GM18867 (cell line): ENCODE measurements around the gene RPL22.
"Not testable (repeated sequence)": the region's sequence is repeated elsewhere in the genome, so short reads cannot be mapped to it uniquely, and the experiment has no call there.

ENCODE experiments used
- ATAC-seq: cut with Tn5 transposase; IDR thresholded peaks from one replicate; pipeline ENCODE4 v1.9.1; 2021; ENCODE audit warnings: mild to moderate bottlenecking, moderate library complexity; ENCODE audit not compliant: unreplicated experiment

The RPL22 gene

DNA sequence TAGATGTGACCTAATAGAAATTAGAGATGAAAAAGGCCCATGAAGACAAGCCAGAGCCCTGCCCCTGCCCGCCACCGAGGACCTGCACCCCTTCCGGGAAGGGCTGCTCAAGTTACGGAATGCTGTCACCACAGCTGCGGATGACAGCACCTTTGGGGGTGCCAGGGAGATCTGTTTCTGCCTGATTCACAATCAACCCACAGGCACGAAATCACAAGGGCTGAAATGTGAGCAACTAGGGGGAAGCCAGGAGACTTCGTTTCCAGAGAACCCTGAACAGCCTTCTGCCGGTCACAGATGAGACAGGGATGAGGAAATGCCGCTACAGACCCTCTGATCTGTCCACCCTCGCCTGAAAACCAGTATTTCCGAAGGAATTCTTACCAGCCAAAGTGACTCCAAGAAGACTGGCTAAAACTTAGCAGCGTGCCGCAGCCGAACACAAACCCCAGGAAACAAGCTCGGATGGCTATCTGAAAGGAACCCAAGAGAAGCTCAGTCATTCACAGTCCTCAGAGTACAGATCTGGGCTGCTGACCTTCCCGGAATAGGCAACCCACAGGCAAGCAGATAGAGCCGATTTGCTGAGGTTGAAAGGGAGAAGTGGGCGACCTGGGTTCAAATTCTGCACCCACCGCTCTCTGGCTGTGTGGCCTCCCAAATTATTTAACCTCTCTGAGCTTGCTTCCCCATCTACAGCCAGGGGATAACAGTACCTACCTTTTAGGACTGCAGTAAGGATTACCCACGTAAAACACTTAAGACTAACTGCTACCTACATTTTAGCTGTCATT is 35.3 kb upstream of the RPL22 start:
- no peak for ATAC-seq

DNA sequence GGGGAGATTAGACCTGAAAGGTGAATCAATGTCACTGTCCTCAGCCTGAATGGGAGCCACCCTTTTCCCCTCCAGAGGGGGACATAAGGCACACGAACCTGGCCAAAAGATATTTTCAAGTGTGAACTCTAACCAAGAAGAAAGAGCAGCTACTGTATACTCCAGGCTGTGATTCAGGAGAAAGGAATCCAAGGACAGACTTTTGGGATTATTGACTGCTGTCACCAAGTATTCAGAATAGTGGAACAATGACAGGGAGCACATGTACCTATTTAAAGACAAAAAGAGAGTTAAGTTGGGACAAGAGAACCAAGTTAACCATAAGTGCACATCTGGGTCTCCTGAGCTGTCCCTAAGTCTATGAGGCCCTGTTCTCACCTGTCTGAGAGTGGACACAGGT is 34.0 kb upstream of the RPL22 start:
- ATAC-seq: no peak

DNA sequence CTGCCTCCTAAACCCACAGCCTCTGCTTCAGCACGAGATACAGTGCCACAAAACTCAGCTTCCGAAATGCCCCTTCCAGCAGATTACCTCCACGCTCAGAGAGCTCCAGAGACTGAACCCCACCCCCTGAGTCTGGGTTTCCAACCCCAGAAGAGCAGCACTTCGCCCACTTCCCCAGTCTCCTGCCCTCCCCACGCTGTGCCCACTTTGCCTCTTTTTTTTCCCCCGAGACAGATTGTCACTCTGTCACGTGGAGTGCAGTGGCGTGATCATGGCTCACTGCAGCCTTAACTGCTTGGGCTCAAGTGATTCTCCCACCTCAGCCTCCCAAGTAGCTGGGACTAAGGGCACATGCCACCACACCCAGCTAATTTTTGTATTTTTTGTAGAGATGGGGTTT is 26.3 kb upstream of the RPL22 start:
- ATAC-seq: no peak

DNA sequence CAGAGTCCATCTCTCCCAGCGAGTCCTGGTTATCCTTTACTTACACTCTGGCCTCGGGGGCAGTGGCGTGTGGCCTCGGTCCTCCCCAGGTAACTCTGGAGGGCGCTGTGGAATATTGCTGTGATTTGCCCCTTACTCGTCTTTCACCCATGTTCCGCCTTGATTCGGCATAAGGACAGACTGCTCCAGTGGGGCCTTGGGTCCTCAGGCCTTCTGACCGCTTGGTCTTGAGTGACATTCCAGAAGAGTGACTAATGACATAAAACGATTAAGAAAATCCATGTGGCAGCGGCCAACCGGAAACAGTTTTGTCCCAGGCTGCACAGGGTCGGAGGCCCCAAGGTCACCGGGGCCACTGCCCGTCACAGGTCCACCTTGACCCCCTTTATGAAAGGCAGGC is 25.3 kb upstream of the RPL22 start:
- no peak for ATAC-seq

DNA sequence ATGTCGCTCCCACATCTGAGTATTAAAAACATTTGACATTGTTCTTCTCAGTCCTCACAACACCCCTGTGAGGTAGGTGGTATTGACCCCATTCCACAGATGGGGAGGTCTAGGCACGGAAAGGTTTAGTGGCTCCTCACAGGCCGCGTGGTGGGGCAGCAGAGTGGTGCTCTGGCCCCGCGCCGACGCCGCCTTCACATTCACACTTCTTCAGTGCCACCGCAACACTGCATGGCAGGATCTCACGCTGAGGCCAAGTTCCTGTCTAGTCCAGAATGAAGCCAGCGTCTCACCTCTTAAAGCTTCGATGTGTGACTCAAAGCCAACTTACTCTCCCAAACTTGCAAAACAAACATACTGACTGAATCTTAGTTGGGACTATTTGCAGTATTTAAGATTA is 24.2 kb upstream of the RPL22 start:
- ATAC-seq: no peak

DNA sequence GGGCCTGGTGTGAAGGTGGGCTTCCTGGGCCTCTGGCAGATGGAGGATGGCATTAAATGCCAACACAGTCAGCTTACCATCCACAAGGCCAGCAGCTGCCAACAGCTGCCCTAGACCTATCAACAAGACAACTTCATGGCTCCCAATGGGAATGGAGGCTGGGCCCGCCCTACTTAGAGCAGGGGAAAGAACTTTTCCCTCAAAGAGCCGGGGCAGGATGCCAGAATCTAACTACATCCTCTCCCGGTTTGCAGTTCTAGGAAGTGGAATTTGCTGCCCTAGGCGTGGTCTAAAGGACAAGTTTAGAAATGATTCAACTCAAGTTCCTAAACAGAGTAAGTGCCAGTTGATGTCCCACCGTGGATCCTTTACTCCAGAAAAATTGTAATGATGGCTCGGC is 23.2 kb upstream of the RPL22 start:
- no peak for ATAC-seq

DNA sequence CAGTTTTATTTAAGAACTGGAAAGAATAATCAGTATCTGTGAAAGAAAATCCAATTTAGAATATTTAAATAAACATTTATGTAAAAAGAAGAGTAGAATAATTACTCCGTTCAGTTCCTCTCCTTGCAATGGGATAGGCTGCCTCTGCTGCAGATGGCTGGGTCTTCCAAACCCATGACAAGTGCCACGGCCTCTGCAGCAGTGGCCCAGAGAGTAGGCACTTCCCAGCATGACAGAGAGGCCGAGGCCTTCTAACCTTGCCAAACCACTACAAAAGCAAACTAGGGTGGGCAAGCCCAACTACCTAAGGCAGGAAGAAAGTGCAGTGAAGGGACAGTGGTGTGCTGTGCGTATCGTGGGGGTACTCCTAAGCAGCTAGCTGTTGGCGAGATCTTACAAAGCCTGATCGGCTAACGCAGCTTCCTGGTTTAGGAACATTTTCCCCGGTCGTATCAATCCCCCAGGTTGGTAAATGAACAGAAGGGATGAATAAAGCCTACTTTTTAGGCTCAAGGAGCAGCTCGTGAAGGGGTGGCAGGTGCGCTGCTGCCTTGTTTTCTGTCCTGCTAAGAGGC is 21.9 kb upstream of the RPL22 start:
- ATAC-seq: no peak

DNA sequence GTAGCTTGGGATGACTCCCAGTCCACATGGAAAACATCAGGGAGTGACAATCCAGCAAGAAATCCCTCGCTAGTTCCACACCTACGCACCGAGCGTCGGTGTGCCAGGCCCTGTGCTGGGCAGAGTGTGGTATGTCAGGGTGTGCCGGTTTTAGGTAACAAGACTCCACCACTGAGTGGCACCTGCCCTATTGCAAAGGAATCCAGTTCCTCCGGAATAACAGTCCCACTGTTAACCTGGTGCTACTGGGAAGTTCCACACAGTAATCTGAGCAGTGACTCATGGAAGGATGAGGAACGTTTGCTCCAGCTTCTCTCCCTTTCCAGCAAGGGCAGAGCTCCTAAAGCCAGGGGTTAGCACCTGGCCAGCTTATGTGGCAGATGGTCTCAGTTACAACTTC is 20.8 kb upstream of the RPL22 start:
- no peak for ATAC-seq

DNA sequence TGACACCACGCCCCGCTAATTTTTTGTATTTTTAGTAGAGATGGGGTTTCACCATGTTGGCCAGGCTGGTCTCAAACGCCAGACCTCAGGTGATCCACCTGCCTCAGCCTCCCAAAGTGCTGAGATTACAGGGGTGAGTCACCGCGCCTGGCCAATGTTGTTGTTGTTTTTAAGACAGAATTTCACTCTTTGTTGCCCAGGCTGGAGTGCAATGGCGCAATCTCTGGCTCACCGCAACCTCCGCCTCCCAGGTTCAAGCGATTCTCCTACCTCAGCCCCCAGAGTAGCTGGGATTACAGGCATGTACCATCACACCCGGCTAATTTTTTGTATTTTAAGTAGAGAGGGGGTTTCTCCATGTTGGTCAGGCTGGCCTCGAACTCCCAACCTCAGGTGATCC is 20.2 kb upstream of the RPL22 start:
- not testable (repeated sequence) for ATAC-seq

DNA sequence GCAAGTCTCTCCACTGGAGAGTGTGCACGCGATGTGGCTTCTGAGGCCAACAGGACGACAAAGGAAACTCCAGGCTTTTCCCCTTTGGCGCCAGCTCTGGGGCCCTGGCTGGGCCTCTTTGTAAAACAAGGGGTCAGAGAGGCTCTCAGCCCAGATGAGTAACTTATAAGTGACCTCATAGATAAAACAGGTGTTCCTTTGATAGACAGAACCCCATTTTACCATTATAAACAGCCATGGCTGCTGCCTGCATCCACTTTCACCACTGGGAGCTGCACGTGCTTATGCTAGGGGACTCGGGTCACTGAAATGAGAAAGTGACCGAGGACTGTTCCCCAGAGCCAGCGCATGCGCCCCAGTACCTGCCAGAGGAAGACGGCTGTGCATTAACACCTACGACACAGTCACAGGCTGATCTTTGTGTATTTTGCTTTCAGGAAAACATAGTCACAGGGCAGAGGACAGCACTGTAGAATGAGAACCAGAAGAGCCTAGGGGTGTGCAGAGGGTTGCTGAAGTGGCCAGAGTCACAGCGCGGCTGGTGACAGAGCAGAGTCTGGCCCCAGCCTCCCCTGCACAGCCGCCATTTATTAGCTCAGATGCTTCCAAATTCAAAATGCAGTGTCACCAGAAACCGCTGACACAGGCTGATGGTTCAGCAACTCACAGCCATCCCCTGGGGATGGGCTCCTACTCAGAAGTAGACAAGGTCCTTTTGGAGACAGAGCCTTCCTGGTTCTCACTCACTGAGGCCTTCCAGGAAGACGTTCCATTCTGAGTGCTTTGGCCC is 19.2 kb upstream of the RPL22 start:
- no peak for ATAC-seq

DNA sequence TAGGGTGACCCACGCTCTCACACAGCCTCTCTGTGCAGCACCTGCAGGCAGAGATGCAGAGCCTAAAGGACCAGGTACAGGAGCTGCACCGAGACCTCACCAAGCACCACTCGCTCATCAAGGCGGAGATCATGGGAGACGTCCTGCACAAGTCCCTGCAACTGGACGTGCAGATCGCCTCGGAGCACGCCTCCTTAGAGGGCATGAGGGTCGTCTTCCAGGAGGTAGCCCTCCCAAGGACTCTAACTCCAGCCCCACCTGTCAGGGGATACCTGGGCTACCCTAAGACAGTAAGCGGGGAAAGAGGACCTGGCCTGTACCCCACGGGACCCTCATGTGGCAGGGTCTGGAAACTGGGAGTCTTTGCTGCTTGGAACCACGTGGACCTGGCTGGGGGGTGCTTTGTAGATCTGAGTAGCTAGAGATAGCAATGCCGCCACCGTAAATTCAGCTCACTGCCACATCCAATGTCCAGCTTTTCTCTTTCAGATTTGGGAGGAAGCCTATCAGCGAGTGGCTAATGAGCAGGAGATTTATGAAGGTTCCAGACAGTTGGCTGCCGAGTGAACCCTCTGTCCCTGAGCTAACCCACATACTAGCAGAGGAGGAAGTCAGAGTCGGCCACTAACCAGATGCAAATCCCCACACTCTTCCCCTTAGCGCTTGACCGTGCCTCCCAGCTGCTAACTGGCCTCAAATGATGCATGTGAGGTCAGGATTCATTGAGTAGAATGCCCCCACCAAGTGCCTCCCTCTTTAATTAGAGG is 13.0 kb upstream of the RPL22 start:
- no peak for ATAC-seq

DNA sequence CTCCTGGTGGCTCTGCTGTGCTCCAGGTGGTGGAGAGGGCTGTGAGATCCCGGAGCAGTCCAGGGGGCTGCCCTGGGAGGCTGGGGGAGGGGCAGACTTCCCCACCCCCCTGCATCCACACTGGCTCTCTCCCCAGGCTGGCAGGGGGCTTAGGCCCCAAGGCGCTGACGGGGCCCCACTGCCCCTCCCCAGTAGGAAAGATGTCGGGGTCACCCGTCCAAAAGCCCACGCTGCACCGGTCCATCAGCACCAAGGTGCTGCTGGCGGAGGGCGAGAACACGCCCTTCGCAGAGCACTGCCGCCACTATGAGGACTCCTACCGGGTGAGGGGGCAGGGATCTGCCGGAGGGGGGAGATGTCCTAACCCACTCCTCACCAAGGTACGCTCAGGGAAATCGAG is 12.3 kb upstream of the RPL22 start:
- no peak for ATAC-seq

DNA sequence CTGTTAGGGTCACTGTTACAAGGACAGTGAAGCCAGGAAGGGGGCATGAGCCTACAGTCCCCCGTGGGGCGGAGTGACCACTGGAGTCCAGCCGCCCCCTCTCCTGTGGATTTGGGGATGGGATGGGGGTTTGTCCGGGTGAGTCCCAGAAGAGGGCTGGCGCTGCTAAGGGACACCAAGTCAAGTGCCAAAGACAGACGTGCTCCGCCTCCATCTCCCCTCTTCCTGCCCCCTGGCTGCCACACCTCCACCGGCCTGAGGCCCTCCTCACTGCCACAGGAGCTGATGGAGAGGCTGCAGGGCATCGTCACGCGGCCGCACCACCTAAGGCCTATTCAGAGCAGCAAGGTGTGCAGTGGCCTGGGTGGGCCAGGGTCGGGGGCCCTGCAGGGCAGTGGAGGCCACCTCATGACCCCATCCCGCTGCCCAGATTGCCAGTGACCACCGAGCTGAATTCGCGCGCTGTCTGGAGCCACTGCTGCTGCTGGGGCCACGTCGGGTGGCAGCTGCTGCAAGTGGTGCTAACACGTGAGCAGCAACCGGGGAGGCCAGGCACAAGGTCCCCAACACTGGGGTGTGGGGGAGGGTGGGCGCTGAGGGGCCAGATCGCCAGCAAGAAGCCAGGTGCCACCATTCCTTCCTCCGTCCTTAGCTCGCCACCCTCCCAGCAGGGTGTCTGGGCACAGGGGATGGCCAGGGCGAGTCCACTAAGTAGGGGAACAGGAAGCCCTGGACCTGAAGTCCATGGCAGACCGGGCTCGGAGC is 11.4 kb upstream of the RPL22 start:
- no peak for ATAC-seq

DNA sequence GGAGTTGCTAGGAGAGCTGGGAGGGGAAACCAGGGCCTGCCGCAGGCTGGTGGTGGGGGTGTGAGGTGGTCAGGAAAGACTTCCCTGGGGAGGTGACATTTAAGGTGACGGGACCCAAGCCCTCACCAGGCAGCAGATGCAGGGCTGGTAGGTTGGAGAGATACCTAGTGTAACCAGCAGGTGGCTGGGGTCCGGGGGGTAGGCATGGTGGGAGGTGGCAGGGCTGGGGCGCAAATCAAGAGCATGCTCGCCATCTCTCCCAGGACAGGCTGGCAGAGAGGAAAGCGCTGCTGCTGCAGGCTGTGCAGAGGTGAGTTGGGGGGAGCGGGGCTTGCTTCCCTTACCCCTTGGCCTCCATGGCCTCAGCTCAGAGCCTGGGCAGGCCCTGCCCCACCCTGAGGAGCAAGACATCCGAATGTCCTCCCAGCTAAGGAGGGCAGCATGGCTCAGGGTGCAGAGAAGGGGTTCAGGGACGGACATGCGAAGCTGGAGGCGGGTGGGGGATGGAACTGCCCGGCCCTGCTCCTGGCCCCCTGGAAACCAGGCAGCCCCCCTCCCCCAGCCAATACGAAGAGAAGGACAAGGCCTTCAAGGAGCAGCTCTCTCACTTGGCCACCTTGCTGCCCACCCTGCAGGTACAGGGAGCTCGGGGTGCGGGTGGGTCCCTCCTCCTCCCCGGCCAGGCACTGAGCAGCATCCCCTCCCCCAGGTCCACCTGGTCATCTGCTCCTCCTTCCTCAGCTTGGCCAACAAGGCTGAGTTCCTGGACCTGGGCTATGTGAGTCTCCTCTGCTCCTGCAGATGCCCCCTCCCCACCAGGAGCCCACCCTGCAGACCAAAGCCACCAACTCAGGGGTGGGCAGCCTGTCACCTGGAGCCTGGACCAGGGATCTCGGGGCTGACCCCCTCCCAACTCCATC is 10.5 kb upstream of the RPL22 start:
- no peak for ATAC-seq

DNA sequence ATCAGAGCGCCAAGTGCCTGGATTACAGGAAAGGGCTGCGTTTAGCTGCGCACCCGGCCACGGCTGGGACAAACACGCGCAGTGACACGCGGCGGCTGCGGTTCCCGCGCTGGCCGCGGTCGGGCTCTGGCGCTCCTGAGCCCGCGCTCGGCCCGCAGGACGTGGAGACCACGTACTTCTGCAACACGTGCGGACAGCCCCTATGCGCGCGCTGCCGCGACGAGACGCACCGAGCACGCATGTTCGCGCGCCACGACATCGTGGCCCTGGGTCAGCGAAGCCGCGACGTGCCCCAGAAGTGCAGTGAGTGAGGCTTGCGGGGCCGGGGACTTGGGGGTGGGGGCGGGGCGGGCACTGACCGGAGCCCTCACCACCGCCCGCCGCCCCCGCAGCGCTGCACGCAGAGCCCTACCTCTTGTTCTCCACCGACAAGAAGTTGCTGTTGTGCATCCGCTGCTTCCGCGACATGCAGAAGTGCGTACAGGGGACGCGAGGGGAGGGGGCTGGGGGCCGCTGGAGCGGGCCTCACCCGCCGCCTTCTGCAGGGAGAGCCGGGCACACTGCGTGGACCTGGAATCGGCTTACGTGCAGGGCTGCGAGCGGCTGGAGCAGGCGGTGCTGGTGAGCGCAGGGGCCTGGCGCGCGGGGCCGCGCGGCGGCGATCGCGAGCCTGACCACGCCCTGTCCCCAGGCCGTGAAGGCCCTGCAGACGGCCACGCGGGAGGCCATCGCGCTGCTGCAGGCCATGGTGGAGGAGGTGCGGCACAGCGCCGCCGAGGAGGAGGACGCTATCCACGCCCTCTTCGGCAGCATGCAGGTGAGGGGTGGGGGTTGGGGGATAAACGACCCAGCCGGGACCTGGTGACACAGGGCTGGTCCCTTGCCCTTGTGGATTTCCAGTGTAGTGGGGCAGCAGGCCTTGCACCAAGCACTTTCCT is 9.6 kb upstream of the RPL22 start:
- ATAC-seq: no peak

DNA sequence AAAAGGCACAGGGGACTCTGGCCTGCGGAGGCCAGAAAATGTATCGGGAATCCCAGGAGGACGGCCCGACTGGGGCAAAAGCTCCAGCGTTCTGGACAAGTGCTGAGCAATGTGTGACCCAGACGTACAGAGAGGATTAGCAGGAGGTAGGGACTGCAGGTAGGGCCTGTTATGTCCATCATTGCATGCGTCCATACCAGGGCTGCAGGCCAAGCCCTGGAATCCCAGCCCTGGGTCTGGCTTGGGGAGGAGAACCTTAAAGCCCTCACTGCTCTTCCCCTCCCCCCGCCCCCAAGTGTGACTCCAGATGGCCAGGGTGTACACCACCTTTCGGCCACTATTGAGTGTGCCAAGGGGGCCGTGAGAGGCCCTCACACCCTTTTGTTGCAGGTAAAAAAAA is 8.5 kb upstream of the RPL22 start:
- no peak for ATAC-seq

DNA sequence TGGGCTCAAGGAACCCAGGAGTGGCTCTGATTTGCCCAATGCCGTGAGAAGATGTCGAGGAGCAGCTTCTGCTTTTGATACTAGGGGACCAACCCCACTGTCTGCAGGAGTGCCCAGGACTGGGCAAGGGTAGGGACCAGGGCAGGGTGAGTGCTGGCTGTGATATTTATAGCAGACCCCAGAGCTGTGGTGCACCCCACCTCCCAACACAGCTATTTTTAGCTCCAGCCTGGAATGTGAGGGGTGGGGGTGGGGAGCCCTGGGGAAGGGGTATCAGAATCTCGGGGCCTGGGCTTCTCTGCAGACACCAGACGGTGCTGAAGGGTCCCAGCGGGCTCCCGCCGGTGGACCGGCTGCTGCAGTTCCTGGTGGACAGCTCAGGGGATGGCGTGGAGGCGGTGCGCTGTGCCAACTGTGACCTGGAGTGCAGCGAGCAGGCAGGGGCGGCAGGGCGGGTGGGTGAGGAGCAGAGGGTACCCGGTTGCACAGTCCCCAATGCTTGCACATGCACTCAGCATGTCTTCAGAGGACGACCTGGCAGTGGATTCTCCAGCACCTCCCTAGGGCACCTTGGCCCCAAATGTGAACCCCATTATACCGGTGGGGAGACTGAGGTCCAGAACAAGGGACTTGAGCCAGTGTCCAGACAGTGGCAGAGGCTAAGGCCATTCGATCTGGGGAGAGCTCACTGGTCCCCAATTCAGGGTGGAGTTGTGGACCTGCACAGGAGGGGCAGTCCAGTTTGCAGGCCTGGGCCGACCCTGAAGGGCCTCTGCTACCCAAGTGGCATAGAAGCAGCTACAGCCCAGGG is 7.9 kb upstream of the RPL22 start:
- ATAC-seq: no peak

DNA sequence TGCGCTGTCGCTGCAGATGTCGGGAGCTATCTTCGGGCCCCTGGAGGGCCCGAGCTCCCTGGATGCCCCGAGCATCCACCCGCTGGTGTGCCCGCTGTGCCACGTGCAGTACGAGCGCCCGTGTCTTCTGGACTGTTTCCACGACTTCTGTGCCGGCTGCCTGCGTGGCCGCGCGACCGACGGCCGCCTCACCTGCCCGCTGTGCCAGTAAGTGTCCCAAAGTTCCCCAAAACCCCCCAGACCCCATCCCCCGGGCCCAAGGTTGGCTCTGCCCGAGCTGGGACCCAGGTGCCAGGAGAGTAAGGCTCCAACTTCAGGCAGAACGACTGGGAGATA is 7.1 kb upstream of the RPL22 start:
- ATAC-seq: no peak
